ENCODE data around the gene ISM2.

ISM2 gene

DNA sequence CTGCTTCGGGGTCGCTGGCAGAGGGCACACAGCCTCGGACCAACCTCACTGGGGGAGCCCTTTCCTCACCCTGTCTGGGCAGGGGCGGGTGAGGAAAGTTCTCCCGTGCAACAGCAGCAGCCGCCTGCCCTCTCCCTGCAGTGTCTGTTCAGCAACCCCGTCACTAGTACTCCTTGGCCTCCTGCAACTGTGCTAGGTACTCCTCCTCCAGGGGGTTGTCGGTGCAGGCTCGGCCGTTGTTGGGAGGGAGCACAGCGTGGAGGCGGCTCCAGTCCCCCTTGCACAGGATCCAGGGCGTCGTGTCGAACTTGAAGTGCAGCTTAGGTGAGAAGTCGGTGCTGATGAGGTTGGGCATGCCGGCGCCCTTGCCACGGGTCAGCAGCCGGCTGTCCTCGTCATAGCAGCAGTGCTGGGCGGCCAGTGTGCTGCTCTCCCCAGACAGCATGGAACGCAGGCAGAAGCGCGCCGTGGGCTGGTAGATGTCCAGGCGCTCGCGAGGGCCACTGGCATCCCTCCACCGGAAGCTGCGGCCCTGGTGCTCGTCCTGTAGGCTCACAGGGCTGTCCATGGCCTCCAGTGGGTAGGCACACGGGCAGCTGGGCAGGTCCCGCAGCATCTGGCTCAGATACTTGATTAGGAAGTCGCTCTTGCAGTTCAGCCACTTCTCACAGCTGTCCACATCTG, 23.0 kb downstream of the ISM2 start:
- DNase-seq = no peak
- in situ Hi-C loops (cut with HindIII; ENCODE audit: low pct_ligation_motif_present, low pct_unique_long_range_greater_than_20kb, low sequenced_read_pairs) = no loop called here

DNA sequence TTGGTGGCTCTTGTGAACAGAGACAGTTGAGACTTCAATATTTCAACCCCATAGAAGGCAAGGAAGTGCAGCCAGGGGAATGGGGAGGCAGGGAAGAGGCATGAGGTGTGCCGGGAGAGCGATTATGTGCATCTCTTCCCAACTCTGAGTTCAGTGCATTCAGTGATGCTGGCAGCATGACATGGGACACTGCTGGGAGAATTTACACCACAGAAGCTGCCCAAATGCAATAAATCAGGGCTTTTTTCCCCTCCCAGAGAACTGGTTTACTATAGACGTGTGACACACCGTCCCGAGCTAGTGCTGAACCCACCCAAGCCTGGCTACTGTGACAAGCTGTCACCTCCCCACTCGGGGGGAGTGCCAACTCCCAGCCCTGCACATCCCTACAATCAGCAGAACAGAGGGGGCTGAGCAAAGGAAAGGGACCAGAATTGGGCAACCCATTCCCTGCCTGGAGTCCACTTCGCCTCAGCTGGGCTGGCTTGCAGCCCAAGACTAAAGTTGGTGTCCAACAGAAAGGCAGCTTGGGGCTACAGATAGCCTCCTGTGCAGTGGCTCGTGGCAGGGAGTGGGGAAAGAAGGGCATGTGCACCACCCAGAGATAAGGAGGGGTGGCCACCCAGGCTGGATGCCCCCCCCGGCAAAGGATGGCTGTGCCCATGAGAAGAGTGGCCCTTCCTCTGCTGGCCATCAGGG, 24.0 kb downstream of the ISM2 start:
- in situ Hi-C loops (cut with HindIII; ENCODE audit: low pct_ligation_motif_present, low pct_unique_long_range_greater_than_20kb, low sequenced_read_pairs) = no loop called here

DNA sequence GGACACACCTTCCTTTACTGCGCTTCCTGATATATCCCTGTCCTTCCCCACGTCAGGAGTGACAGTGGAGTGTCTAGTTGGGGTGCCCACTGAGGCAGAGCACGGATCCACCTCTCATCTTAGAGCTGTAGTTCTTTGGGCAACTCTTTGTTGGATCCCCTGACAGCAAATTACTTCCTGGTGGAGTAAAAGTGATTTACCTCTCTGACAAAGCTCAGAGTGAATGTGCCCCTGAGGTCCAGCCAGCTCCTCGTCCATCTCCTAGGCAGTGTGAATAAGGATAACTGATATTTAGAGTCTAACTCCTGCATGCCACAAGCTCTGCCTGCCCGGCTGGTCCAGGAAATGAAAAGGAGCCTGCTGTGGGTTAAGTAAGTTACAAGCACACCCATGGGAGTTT, 24.7 kb downstream of the ISM2 start:
- in situ Hi-C loops (cut with HindIII; ENCODE audit: low pct_ligation_motif_present, low pct_unique_long_range_greater_than_20kb, low sequenced_read_pairs) = no loop called here
- DNase-seq = no peak

More for the DNA sequence above, 24.0 kb downstream of the ISM2 start:
- no peak for DNase-seq

DNA sequence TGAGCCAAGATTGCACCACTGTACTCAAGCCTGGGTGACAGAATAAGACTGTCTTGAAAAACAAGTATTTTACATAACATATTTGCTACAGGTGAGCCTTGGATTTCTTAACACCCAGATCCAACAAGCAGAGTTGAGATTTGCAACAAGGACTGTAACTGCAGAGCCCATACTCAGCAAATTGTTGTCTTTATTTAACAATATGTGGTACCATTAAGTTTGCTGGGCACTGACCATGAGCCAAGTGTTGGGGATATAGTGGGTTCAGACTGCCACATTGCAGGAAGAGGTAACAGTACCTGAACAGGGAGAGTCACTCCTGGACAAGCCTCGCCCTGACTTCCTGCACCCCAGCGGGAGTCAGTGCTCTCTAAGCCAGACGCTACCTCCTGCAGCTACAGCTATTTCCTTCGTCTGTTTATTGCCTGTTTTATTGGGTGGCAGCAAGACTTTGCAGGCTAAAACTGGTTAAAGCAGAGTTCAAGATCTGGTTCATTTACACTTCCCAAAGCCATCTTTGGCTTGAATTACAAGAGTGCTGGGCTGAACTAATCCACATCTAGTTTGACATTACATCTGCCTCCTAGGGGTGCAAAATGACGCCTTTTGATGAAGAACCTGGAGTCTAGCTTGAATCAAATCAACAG, 28.3 kb downstream of the ISM2 start:
- in situ Hi-C loops (cut with HindIII; ENCODE audit: low pct_ligation_motif_present, low pct_unique_long_range_greater_than_20kb, low sequenced_read_pairs) = no loop called here
- no peak for DNase-seq

DNA sequence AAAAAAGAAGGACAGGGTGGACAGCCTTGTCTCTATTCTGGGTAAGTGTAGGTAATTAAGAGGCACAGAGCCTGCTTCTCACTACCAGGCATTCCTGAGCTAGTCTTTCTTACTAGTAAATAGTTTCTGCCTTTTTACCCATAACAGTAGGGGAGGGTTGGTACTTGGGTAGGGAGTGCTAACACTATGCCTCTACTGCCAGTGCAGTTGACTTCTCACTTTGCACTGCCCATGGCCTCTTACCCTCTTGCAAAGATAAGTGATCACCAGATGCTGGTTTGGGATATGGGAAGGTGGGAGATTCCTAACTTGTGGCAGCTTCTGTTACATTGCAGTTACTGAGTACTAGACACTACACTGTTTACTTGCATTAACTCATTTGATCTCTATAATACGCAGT, 29.1 kb downstream of the ISM2 start:
- in situ Hi-C loops (cut with HindIII; ENCODE audit: low pct_ligation_motif_present, low pct_unique_long_range_greater_than_20kb, low sequenced_read_pairs) = no loop called here

DNA sequence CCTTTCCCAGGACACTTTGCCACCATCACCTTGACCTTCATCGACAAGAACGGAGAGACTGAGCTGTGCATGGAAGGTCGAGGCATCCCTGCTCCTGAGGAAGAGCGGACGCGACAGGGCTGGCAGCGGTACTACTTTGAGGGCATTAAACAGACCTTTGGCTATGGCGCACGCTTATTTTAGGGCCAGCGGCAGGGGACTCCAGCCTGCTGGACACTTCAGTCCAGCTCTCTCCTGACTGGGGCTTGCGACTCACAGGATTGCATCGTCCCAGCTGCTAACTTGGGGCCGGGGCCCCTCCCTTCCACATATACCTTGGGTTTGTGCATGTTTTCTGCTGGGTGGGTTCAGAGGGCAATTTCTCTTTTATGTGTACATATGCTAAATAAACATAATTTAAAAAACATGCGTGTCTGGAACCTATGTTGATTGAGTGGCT, 29.5 kb downstream of the ISM2 start:
- no peak for DNase-seq
- in situ Hi-C loops (cut with HindIII; ENCODE audit: low pct_ligation_motif_present, low pct_unique_long_range_greater_than_20kb, low sequenced_read_pairs) = no loop called here

More for the DNA sequence above, 29.1 kb downstream of the ISM2 start:
- no peak for DNase-seq

DNA sequence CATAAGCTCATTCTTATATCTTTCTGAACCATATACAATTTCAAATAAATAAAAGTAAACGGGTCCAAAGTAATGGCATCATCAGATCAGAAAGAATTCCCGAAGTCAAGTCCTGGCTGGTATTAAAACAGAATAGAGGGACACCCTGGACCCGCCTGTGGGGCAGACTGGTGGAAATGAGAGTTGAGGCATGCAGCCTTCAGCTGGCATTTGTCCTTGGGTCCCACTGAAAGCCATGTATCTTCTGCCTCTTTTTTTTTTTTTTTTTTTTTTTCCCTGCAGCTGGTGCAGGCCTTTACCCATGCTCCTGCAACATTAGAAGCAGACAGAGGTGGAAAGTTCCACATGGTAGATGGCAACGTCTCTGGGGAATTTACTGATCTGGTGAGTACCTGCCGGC, 30.8 kb downstream of the ISM2 start:
- no peak for DNase-seq
- in situ Hi-C loops (cut with HindIII; ENCODE audit: low pct_ligation_motif_present, low pct_unique_long_range_greater_than_20kb, low sequenced_read_pairs) = no loop called here

DNA sequence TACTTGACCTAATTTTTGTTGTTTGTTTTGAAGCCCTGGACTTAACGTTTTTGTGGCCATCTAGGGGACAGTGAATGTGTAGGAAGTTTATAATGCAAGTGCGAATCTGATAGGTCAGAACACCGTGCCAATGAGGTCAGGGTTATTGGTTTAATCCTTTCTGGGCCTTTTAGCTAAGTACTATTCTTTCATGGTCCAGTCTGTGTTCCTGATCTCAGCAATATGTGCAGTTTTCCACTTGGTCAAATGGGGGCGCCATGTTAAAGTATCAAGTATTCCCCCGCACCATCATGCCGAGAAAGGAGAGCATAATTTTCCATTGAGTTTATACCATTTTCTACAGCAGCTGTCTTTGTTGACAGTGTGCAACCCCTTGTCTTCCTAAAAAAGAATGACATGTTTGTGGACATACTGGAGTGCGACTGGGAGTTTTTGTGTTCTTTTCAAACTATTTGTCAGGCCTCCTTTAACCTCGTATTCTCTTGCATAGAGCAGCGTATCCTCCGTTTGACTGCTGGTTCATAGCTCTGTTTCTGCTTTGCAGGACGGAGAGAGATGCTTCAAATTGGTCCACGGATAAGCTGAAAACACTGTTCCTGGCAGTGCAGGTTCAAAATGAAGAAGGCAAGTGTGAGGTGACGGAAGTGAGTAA, 39.4 kb downstream of the ISM2 start:
- DNase-seq = peak; percentile 72
- in situ Hi-C loops (cut with HindIII; ENCODE audit: low pct_ligation_motif_present, low pct_unique_long_range_greater_than_20kb, low sequenced_read_pairs) = no loop called here

DNA sequence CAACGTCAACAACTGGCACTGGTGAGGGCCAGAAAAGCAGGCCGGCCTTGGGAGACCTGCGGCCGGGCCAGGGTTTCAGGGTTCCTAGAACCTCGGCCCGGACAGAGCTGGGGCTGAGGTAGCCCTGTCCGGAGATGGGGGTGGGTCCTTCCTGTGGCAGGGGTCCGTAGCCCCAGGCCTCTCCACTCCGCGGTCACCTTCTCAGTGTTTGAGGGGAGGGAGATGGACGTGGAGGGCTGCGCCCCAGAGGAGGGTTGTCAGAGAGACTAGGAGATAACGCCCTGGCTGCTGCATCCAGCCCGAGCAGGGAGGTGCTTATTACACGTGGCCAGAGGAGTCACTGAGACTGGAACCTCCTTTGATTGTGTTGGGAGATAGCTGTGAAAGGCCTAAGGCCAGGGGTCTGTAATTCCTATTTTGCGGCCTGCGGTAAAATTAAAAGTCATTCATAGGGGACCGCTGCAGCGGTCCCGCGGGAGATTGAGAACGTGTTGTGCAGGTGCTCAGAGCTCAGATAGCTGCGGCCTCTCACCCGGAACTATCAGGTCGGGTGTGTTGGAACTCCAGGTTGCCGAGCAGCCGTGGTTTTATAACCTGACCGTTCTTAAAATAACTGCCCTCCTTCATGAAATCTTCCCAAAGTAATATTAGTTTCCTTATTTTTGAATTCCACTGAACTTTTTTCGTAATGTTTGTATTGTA, 40.2 kb downstream of the ISM2 start:
- in situ Hi-C loops (cut with HindIII; ENCODE audit: low pct_ligation_motif_present, low pct_unique_long_range_greater_than_20kb, low sequenced_read_pairs) = no loop called here

DNA sequence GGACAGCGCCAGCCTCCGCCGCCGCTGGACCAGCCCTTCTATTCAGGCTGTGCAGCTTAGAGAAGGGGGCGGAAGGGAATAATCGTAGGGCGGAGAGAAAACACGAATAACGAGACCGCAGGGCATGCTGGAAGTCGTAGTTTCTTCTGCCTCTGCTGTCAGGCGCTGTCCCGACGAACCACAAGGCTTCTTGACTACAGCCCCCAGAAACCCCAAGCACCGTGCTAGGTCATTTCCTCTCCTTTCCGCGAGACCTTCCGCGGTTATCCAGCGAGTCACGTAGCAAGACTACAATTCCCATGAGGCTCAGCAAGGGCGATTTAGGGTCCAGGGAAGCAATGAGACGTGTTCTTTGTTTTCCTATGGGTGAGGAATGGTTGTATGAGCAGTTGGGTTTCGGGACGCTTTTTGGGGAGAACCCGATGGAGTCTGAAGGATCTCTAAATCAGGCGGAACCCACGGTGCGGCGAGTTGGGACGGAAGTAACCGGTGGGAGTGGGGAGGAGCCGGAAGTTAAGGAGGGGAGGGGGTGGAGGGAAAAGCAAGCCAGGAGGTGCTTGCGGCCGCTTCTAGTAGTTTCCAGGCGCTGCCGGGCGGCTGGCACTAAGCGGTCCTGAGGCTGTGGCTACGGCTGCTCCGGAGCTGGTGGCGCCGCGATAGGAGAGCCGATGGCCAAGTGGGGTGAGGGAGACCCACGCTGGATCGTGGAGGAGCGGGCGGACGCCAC, 40.9 kb downstream of the ISM2 start, which contains the start of the genes AHSA1 and VIPAS39:
Gene AHSA1 (plus strand): TSS at position 572 of the 727 bp plus-strand sequence. CDS start 97 bp downstream, at position 669.
Gene VIPAS39 (minus strand): TSS at position 80 of the 727 bp plus-strand sequence. CDS start 3,499 bp downstream, outside the sequence.
- peak; percentile 98 for DNase-seq
- in situ Hi-C loops (cut with HindIII; ENCODE audit: low pct_ligation_motif_present, low pct_unique_long_range_greater_than_20kb, low sequenced_read_pairs) = no loop called here

More for the DNA sequence above, 40.2 kb downstream of the ISM2 start:
- DNase-seq = peak; percentile 34

DNA sequence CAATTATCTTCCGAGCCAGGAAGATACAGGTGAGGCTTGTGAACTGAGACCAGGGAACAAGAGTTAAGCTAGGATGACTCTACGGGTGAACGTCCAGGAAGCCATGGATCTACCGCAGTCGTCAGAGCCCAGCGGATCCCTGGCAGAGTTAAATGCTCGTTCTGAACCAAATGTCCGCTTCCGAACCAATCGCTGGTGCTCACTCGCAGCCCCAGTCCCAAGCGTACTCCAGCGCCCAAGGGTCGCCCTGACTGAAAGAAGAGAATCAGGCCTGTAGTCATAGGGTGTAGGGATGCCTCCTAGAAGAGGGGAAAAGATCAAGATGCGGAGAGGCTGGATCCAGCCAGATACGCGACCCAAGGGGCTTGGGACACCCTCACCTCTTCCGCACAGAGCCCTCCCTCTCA, 41.5 kb downstream of the ISM2 start:
- in situ Hi-C loops (cut with HindIII; ENCODE audit: low pct_ligation_motif_present, low pct_unique_long_range_greater_than_20kb, low sequenced_read_pairs) = no loop called here
- peak; percentile 53 for DNase-seq

DNA sequence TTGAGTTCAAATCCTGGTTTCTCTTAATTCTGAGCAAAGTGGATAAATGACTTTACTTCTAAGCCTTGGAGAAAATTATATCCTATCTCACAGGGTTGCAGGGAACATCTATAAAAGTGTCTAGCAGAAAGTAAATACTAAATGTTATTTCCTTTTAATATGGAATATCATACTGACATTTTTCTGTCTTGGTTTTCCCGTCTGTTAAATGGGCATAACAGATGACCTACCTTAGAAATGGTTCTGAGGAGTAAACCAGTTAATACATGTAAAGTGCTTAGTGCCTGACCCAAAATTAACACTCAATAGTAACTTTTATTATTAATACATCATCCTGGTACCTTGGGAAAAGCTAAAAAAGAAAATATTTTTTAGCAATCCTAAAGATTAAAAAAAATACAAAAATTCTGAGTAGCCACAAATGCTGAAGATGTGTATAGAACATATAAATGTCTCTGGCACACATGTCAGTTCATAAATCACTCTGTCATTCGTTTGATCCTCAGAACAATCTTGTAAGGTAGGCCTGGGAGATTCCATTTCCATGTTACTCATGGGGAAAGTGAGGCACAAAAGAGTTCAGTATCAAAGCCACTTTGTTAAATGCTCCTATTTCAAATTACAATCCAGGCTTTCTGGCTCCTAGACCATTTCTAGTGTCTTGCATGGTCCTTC, 42.5 kb downstream of the ISM2 start:
- in situ Hi-C loops (cut with HindIII; ENCODE audit: low pct_ligation_motif_present, low pct_unique_long_range_greater_than_20kb, low sequenced_read_pairs) = no loop called here
- DNase-seq = no peak

DNA sequence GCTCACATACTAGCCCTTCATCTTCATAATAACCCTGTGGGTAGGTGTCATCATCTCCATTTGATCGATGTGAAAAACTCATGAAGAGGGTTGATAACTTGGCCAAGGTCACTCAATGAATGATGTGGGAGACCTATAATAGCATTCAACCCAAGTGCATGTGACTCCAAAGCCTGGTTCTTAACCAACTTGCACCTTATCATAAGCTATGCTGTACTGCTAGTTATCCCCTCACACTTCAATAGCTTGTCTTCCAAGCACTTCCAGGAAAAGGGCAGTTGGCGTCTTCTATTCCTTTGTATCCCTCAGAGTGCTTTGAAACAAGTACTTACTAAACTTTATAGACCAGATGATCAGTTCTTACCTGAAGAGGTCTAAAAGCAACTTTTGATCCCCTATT, 56.4 kb downstream of the ISM2 start:
- no peak for DNase-seq
- in situ Hi-C loops (cut with HindIII; ENCODE audit: low pct_ligation_motif_present, low pct_unique_long_range_greater_than_20kb, low sequenced_read_pairs) = no loop called here

DNA sequence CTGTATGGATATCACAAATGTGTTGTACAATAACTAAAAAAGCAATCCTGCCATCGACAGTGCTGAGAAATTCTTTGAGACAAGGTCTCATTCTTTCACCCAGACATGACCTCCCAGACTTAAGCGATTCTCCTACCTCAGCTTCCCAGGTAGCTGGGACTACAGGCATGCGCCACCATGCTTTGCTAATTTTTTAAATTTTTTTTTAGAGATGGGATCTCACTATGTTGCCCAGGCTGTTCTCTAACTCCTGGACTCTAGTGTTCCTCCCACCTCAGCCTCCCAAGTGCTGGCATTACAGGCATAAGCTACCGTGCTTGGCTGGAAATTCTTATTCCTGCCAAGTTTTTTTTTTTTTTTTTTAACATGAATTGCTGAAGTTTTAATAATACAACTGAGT, 58.8 kb downstream of the ISM2 start:
- in situ Hi-C loops (cut with HindIII; ENCODE audit: low pct_ligation_motif_present, low pct_unique_long_range_greater_than_20kb, low sequenced_read_pairs) = no loop called here

DNA sequence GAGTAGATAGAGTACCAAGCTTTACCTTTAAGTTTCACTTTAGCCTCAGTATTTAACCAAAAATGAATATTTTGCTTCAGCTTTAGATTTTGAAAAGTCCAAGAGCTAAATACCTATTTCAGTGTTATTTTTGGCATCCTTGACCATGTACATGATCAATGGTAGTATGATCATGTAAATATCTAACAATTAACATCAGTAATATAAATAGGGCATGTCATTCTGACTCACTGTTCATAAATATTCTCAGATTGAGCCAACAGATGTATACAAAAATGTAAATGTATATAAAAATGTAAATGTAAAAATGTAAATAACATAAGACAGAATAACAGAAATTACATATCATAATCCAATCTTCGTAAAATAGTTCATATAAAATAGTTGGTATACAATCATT, 60.0 kb downstream of the ISM2 start:
- in situ Hi-C loops (cut with HindIII; ENCODE audit: low pct_ligation_motif_present, low pct_unique_long_range_greater_than_20kb, low sequenced_read_pairs) = no loop called here
- no peak for DNase-seq

More for the DNA sequence above, 58.8 kb downstream of the ISM2 start:
- no peak for DNase-seq

DNA sequence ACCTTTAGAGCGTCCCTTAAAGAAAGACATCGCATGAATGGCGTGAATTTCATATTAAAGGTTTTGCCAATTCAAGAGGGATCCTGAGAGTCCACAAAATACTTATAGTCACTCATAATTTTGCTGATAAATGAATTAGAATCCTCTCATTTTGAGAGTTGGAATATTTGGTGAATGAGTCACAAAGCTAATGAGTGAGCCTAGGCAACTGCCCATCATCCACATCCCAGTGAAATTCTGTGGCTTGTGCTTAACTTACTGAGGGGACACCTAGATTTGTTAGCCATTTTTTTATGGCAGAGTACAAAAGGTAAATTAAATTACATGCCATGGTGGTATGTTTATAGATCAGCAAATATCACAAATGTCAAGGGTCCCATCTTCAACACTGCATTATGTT, 62.6 kb downstream of the ISM2 start:
- in situ Hi-C loops (cut with HindIII; ENCODE audit: low pct_ligation_motif_present, low pct_unique_long_range_greater_than_20kb, low sequenced_read_pairs) = no loop called here
- no peak for DNase-seq

DNA sequence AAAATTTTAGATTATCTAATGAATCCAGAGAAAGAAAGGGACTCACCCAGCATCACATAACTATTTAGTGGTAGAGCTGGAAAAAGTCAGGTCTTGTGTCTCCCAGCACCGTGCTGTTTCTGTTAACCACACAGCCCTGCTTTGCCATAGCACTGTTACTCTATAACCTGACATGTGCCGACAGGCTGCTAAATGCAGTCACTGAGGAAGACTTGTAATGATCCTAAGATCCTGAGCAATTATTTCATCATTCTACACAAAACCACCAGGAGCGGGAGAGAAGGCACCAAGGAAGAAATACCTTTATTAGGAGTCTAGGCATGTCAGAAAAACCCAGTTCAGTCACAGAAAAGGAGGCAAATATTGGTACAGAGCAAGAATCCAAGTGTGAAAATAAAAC, 72.2 kb downstream of the ISM2 start:
- in situ Hi-C loops (cut with HindIII; ENCODE audit: low pct_ligation_motif_present, low pct_unique_long_range_greater_than_20kb, low sequenced_read_pairs) = no loop called here
- DNase-seq = no peak

Data from ACHN (cell line).